GM18951 (cell line): ENCODE data around the gene SAMD10.
"Not testable (repeated sequence)": the region's sequence is repeated elsewhere in the genome, so short reads cannot be mapped to it uniquely, and the experiment has no call there.

Experiments used
- POLR2A ChIP-seq: IDR thresholded peaks from 4 replicates; pipeline ENCODE4 v1.6.1; 2011; ENCODE audit warnings: mild to moderate bottlenecking; ENCODE audit not compliant: insufficient read length, insufficient read depth; ENCODE audit errors: extremely low read depth
- in situ Hi-C: fragments of 300-500 bp; cut with MboI; formaldehyde crosslinking; loops from one replicate; pipeline ENCODE4 v1.12.0; 2022; ENCODE audit warnings: low sequenced_read_pairs, mixed read lengths, inconsistent platforms; ENCODE audit not compliant: unreplicated experiment

Gene SAMD10

GRCh38 chr20:63941282-63942081 lies 38.0 kb downstream of the SAMD10 start:
- TF ChIP-seq POLR2A, result no peak
- in situ Hi-C loops, result no loop called here

GRCh38 chr20:63940472-63941266 lies 38.8 kb downstream of the SAMD10 start:
- in situ Hi-C loops, result no loop called here
- no peak for TF ChIP-seq POLR2A

- in situ Hi-C loops, result no loop called here
- no peak for TF ChIP-seq POLR2A
Measured at GRCh38 chr20:63940071-63940471, 39.4 kb downstream of the SAMD10 start.

- no peak for TF ChIP-seq POLR2A
- in situ Hi-C loops, result no loop called here
Measured at GRCh38 chr20:63939061-63939935, 40.1 kb downstream of the SAMD10 start.

DNA sequence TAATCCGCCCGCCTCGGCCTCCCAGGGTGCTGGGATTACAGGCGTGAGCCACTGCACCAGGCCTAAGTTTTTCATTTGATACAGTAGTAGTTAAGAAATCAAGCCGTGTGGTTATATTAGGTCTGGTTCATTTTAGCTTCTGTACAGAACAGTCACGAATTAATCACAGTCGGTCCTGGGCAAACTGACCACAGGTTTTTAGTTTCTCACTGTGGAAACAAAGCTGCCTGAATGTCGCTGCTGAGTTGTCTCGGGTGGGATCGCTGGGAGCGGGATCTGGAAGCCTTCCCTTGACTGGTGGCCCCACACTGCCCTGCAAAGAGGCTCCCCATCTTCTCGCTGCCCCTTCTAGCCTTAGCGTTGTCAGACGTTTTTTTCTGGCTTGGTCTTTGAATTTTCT lies 41.8 kb downstream of the SAMD10 start:
- in situ Hi-C loops, result no loop called here
- no peak for TF ChIP-seq POLR2A

GRCh38 chr20:63935447-63935846 lies 44.0 kb downstream of the SAMD10 start:
- no peak for TF ChIP-seq POLR2A
- in situ Hi-C loops, result no loop called here

DNA sequence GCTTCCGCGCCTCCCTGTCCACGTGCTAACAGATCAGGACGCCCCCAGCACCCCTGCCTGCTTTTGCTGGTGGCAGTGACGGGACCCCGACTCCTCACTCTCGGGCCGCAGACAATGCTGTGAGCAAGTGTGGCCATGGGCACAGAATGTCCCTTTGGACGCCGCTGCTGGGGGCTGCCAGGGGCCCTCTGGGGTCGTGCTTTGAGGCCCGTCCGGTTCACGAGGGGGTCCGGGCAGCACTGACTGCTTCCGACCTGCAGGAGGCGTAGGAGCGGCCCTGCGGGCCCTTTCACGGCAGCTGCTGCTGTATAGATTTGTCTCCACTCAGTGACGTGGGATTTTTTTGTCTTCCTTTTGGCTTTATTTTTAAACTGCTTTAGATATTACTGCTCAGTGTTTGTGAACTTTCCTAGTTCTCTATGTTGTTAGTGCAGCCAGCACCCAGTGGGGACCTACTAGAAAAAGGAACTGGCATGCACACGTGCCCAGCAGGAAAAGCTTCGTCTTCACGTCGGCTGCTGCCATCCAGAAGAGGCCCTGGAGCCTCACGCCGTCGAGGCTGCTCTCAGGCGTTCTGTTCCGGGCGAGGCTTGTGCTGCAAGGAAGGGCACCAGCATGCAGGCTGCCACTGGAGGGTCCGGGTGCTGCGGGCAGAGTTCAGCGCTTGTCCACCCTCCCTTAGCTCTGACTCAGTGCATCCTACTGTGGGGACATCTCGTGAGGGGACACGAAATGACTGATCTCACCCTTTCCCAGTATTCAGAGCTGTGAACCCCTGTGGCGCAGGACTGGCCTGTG lies 45.0 kb downstream of the SAMD10 start:
- in situ Hi-C loops, result no loop called here
- TF ChIP-seq POLR2A, result no peak

DNA sequence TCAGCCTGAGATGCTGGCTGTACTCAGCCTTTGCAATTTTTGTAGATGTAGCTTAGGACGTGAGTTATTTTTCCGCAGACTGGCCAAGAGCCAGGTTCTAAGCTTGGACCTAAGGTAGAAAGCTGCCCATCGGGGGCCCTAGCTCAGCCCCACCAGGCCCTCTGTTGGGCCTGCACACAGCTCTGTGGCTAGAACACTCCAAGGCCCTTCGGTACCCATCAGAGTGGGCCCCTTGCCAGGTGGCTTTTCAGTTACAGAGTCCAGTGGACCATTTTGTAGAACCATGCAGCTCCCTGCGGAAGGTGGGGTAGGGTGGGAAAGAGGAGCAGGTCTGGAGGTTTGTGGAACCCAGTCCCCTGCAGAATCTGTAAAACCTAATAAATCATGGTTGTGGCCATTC lies 45.8 kb downstream of the SAMD10 start:
- no peak for TF ChIP-seq POLR2A
- in situ Hi-C loops, result no loop called here

DNA sequence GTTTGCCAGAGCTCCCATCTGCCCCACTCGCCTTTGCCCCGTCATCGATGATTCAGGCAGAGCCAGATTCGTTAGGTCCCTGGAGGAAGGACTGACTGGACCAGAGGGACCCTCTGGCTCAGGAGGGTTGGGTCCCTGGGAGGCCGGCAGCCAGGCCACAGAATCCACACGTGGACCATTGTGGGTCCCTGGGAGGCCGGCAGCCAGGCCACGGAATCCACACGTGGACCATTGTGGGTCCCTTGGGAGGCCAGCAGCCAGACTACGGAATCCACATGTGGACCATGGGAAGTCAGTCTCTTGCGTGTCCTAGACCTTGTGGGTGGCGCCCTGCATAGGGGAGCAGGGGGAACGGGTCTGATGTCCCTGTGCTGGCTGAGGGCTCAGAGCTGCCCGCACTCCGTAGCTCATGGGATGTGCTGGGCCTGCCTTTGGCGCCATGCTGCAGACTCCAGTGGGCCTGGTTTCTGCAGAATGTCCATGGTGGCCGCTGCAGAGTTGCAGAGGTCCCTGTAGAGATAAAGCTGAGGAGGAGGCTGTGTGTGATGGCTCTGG lies 46.8 kb downstream of the SAMD10 start:
- in situ Hi-C loops, result no loop called here
- no peak for TF ChIP-seq POLR2A

- TF ChIP-seq POLR2A, result no peak
- in situ Hi-C loops, result no loop called here
Measured at GRCh38 chr20:63931735-63932134, 47.7 kb downstream of the SAMD10 start.

GRCh38 chr20:63930971-63931553 lies 48.4 kb downstream of the SAMD10 start:
- no peak for TF ChIP-seq POLR2A
- in situ Hi-C loops, result no loop called here

DNA sequence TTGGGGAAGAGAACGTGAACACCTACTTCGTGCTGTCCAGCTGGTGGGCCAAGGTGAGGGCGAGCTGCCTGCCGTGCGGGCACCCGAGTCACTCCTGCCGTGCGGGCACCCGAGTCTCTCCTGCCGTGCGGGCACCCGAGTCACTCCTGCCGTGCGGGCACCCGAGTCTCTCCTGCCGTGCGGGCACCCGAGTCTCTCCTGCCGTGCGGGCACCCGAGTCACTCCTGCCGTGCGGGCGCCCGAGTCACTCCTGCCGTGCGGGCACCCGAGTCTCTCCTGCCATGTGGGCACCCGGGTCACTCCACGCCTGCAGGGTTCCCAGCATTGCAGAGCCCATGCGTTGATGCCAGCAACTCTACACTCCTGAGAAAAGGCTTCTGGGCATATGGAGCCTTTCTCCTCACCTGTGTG lies 50.0 kb downstream of the SAMD10 start:
- in situ Hi-C loops, result not testable (repeated sequence)

DNA sequence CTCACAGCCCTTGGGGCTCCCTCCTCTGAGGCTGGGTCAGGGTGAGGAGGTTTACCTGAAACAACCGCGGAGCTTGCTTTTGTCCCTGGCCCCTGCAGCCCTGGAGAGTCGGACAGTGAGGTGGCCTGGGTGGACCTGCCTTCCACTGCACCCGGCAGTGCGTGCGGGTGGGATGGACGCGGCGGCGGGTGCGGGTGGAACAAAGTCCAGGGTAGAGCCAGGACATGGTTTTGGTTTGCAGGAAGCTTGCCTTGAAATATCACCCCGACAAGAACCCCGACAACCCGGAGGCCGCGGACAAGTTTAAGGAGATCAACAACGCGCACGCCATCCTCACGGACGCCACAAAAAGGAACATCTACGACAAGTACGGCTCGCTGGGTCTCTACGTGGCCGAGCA lies 50.4 kb downstream of the SAMD10 start:
- no peak for TF ChIP-seq POLR2A

More for the DNA sequence above, 50.4 kb downstream of the SAMD10 start:
- in situ Hi-C loops, result no loop called here
